ENCODE data around the gene RAB36.

DNA sequence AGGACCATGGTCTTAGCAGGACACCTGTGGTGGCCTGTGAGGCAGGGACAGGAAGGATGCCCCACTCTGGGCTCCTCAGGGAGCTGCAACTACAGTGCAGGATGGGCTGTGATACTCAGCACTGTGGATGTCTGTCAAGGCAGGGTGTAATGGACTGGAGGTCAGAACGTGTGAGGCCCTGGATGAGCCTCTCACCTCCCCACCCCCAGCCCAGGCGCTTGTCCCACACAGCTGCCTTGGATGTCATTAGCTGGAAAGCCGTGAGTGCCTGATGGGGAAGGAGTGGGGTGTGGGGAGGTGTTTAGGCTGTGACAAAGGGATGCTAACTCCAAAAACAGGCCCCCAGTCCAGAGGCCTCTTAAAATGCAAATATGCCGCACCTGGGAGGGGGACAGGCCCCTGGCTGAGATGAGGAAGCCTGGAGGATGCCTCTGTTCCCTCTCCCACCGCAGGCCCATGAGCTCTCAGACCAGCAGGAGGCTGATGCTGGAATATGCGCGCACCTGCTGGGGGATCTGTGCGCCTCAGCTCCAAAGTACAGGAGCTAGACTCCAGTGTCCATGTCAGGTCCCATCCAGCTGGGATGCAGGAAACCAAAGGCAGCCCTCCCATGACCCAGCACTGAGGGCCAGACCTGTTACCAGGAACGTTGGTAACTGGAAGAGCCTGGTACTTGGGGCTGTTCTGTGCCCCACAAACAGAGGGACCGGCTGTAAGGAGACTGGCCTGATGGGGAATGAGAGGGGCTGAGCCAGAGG, 28.6 kb upstream of the RAB36 start:
- TF ChIP-seq POLR2A (IDR thresholded peaks at IDR 0.05; ENCODE audit: low read depth) (no peak), EP300 (IDR thresholded peaks at IDR 0.05) (no peak), POLR2AphosphoS5 (IDR thresholded peaks at IDR 0.05) (no peak)
- TF ChIP-seq, protein P1, sequence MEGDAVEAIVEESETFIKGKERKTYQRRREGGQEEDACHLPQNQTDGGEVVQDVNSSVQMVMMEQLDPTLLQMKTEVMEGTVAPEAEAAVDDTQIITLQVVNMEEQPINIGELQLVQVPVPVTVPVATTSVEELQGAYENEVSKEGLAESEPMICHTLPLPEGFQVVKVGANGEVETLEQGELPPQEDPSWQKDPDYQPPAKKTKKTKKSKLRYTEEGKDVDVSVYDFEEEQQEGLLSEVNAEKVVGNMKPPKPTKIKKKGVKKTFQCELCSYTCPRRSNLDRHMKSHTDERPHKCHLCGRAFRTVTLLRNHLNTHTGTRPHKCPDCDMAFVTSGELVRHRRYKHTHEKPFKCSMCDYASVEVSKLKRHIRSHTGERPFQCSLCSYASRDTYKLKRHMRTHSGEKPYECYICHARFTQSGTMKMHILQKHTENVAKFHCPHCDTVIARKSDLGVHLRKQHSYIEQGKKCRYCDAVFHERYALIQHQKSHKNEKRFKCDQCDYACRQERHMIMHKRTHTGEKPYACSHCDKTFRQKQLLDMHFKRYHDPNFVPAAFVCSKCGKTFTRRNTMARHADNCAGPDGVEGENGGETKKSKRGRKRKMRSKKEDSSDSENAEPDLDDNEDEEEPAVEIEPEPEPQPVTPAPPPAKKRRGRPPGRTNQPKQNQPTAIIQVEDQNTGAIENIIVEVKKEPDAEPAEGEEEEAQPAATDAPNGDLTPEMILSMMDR (IDR thresholded peaks at IDR 0.05) = no peak

Data from esophagus muscularis mucosa (tissue), 4 donors.